Neural progenitor cell (in vitro differentiated cells): ENCODE results near the gene PLA2G2C. TPM values are rescaled to one million over a fixed set of nuclear protein-coding genes. Genes with fewer than 3 reads are reported as not detected.
A peak's percentile ranks its signal among the peaks of the same experiment; 100 is the strongest.

Source experiments
- DNase-seq: peaks from one replicate; pipeline ENCODE4 v3.0.0-alpha.2; 2016; ENCODE audit warnings: low spot score
- H2AFZ ChIP-seq: fragments of 200-600 bp; sonication (generic); replicated peaks from 2 replicates; pipeline ENCODE4 v1.6.1; 2016; ENCODE audit warnings: antibody characterized with exemption
- H3F3A ChIP-seq: fragments of 200-600 bp; sonication (generic); 2 replicates; pipeline ENCODE4 v1.6.1; 2016; ENCODE audit warnings: antibody characterized with exemption, low read depth
- H3K27ac ChIP-seq: fragments of 200-600 bp; sonication (generic); 2 replicates; pipeline ENCODE4 v1.5.1; 2016; ENCODE audit warnings: mild to moderate bottlenecking
- H3K27me3 ChIP-seq: fragments of 200-600 bp; sonication (generic); 2 replicates; pipeline ENCODE4 v1.6.1; 2016; ENCODE audit warnings: mild to moderate bottlenecking, moderate library complexity
- H3K36me3 ChIP-seq: fragments of 200-600 bp; sonication (generic); 2 replicates; pipeline ENCODE4 v1.5.1; 2016
- H3K4me1 ChIP-seq: fragments of 200-600 bp; sonication (generic); 2 replicates; pipeline ENCODE4 v1.6.1; 2016; ENCODE audit warnings: mixed run types
- H3K4me2 ChIP-seq: fragments of 200-600 bp; sonication (generic); 2 replicates; pipeline ENCODE4 v1.6.1; 2016
- H3K4me3 ChIP-seq: fragments of 200-600 bp; sonication (generic); 2 replicates; pipeline ENCODE4 v1.5.1; 2016
- H3K79me2 ChIP-seq: fragments of 200-600 bp; sonication (generic); 2 replicates; pipeline ENCODE4 v1.6.1; 2016; ENCODE audit warnings: low read depth
- H3K9ac ChIP-seq: fragments of 200-600 bp; sonication (generic); 2 replicates; pipeline ENCODE4 v1.6.1; 2016
- H3K9me3 ChIP-seq: fragments of 200-600 bp; sonication (generic); 2 replicates; pipeline ENCODE4 v1.5.1; 2016; ENCODE audit warnings: low read depth
- H4K20me1 ChIP-seq: fragments of 200-600 bp; sonication (generic); 2 replicates; pipeline ENCODE4 v1.6.1; 2016; ENCODE audit warnings: low read depth
- H3K27ac Mint-ChIP-seq: 3 replicates; pipeline ENCODE4 v1.8.0; 2021; ENCODE audit warnings: mixed read lengths
- H3K27me3 Mint-ChIP-seq: 2 replicates; pipeline ENCODE4 v1.8.0; 2022; ENCODE audit warnings: low read depth, mild to moderate bottlenecking, inconsistent platforms, moderate library complexity, mixed read lengths; ENCODE audit not compliant: insufficient read depth
- H3K36me3 Mint-ChIP-seq: 3 replicates; pipeline ENCODE4 v1.8.0; 2021; ENCODE audit warnings: mixed read lengths
- H3K4me1 Mint-ChIP-seq: 3 replicates; pipeline ENCODE4 v1.8.0; 2021; ENCODE audit warnings: mixed read lengths
- H3K4me3 Mint-ChIP-seq: 3 replicates; pipeline ENCODE4 v1.8.0; 2021; ENCODE audit warnings: mild to moderate bottlenecking, moderate library complexity, mixed read lengths
- H3K9me3 Mint-ChIP-seq: 3 replicates; pipeline ENCODE4 v1.8.0; 2020; ENCODE audit warnings: mixed read lengths
- EZH2 ChIP-seq: fragments of 200-600 bp; sonication (generic); IDR thresholded peaks from 2 replicates; pipeline ENCODE4 v1.6.1; 2017; ENCODE audit warnings: antibody characterized with exemption, mild to moderate bottlenecking, moderate library complexity
- EZH2phosphoT487 ChIP-seq: fragments of 200-600 bp; sonication (generic); IDR thresholded peaks from 2 replicates; pipeline ENCODE4 v1.6.1; 2017; ENCODE audit warnings: antibody characterized with exemption
- total RNA-seq: library from RNA; depleted of rRNA; stranded (reverse); fragments of >200 nt; gene quantifications from 2 replicates; pipeline ENCODE4 v1.2.3, GENCODE V29; 2015; ENCODE audit warnings: low replicate concordance
- TF ChIP-seq, protein P1 (sequence below): fragments of 200-600 bp; sonication (generic); IDR thresholded peaks from 2 replicates; pipeline ENCODE4 v1.5.1; 2017; ENCODE audit warnings: antibody characterized with exemption, mild to moderate bottlenecking

PLA2G2C gene
- total RNA-seq, 1 donor from 2014 or later = not detected

DNA sequence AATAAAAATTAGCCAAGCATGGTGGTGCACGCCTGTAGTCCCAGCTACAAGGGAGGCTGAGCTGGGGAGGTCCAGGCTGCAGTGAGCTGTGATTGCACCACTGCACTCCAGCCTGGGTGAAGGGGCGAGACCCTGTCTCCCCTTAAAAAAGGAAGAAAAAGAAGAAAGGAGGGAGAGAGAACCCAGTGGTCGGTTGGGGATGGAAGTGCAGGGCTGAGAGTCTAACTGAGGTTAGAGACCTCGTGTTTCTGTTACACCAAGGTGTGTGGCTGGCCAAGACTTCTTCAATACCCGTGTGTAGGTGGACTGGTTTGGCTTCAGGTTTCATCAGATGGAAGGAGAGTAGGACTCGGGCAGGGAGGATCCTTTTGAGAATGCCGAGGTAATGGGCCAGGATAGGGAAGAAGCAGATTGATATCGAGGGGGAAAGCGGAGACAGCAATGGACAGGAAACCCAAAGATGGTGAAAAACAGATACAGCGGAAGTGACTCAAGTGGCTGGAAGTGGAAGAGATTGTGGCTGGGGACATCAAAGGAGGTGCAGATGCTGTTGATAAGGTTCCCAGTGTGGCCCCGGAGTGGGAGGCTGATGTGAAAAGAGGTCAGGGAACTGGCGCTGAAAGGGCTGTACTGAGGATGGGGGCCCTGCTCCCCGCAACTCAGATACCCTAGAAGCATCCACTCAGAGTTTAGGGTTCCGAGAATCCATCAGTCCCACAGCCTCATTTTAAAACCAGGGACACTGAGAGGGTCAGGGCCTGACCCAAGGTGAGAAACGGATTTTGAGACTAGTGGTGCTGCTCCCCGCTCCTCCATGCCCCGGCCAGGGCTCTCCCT, 1.1 kb downstream of the PLA2G2C start:
- peak overlapping the region; percentile 71 for H3K4me3 ChIP-seq
- peaks cover 62% of the 10 kb centered on the region for H3K27me3 ChIP-seq
- H3K4me3 Mint-ChIP-seq = peak overlapping the region; percentile 66

GRCh38 chr1:20184481-20184900, 1.8 kb downstream of the PLA2G2C start:
- Histone ChIP-seq H3F3A (peaks cover 4% of the 10 kb centered on the region), H3K4me3 (no peak overlapping the region), H4K20me1 (no peaks in the 10 kb centered on the region), H3K4me1 (no peaks in the 10 kb centered on the region), H2AFZ (no peak overlapping the region), H3K9me3 (no peaks in the 10 kb centered on the region), H3K27me3 (peaks cover 62% of the 10 kb centered on the region), H3K27ac (no peak overlapping the region), H3K4me2 (no peak overlapping the region), H3K79me2 (no peaks in the 10 kb centered on the region), H3K36me3 (no peaks in the 10 kb centered on the region), H3K9ac (no peak overlapping the region)
- no peaks in the 10 kb centered on the region for H3K36me3 Mint-ChIP-seq
- TF ChIP-seq EZH2phosphoT487 (no peak), EZH2 (no peak)
- TF ChIP-seq, protein P1, sequence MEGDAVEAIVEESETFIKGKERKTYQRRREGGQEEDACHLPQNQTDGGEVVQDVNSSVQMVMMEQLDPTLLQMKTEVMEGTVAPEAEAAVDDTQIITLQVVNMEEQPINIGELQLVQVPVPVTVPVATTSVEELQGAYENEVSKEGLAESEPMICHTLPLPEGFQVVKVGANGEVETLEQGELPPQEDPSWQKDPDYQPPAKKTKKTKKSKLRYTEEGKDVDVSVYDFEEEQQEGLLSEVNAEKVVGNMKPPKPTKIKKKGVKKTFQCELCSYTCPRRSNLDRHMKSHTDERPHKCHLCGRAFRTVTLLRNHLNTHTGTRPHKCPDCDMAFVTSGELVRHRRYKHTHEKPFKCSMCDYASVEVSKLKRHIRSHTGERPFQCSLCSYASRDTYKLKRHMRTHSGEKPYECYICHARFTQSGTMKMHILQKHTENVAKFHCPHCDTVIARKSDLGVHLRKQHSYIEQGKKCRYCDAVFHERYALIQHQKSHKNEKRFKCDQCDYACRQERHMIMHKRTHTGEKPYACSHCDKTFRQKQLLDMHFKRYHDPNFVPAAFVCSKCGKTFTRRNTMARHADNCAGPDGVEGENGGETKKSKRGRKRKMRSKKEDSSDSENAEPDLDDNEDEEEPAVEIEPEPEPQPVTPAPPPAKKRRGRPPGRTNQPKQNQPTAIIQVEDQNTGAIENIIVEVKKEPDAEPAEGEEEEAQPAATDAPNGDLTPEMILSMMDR = no peak
- H3K4me3 Mint-ChIP-seq = peak overlapping the region; percentile 4
- H3K4me1 Mint-ChIP-seq = peaks cover 28% of the 10 kb centered on the region
- H3K27ac Mint-ChIP-seq = no peak overlapping the region
- H3K9me3 Mint-ChIP-seq = no peaks in the 10 kb centered on the region
- no peak for DNase-seq
- peaks cover 12% of the 10 kb centered on the region for H3K27me3 Mint-ChIP-seq

More for the DNA sequence above, 1.1 kb downstream of the PLA2G2C start:
- Mint-ChIP-seq H3K27me3 (peaks cover 7% of the 10 kb centered on the region), H3K27ac (peak overlapping the region; percentile 46), H3K36me3 (no peaks in the 10 kb centered on the region), H3K9me3 (no peaks in the 10 kb centered on the region), H3K4me1 (peaks cover 28% of the 10 kb centered on the region)
- H3K9ac ChIP-seq = no peak overlapping the region
- no peak for DNase-seq
- no peaks in the 10 kb centered on the region for H3K4me1 ChIP-seq
- H3F3A ChIP-seq = peaks cover 4% of the 10 kb centered on the region
- H3K4me2 ChIP-seq = peak overlapping the region; percentile 93
- TF ChIP-seq EZH2phosphoT487 (no peak), EZH2 (no peak)
- TF ChIP-seq, protein P1 = no peak
- H2AFZ ChIP-seq = peak overlapping the region; percentile 84
- H4K20me1 ChIP-seq = no peaks in the 10 kb centered on the region
- H3K79me2 ChIP-seq = no peaks in the 10 kb centered on the region
- H3K27ac ChIP-seq = no peak overlapping the region
- H3K36me3 ChIP-seq = no peaks in the 10 kb centered on the region
- no peaks in the 10 kb centered on the region for H3K9me3 ChIP-seq

DNA sequence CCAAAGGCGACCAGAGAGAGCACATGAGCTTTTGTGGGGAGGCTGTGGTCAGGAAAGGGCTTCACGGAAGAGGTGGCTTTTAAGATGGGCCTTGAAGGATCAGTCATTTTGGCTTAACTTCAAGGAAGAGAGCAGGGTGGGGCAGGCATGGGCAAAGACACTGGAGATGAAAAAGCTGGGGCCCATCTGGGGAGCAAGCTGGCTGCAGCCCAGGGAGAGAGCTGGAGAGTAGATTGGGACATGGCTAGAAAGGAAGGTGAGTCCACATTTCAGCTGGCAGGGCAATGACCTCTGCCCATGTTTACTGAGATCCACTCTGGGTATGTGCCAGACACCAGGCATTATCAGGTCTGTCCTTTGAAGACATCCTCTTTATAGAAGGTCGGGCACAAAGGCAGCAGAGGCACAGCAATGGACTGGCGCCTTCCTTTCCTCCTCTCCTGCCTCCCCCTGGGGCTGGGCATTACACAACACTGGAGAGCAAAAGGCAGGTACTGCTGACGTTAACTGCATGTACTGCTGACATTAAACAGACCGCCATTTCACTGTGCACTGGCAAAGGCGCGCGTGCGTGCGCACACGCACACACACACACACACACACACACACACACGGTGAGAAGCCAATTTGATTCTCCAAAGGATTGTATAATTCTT, 2.6 kb downstream of the PLA2G2C start:
- H3K27me3 Mint-ChIP-seq = peaks cover 15% of the 10 kb centered on the region
- no peak for DNase-seq
- H3K36me3 Mint-ChIP-seq = no peaks in the 10 kb centered on the region

More for the DNA sequence above, 2.6 kb downstream of the PLA2G2C start:
- no peaks in the 10 kb centered on the region for H3K9me3 ChIP-seq
- no peaks in the 10 kb centered on the region for H3K9me3 Mint-ChIP-seq
- no peak overlapping the region for H2AFZ ChIP-seq
- no peak overlapping the region for H3K4me3 ChIP-seq
- TF ChIP-seq EZH2phosphoT487 = no peak
- TF ChIP-seq, protein P1 = no peak
- TF ChIP-seq EZH2 = no peak
- no peak overlapping the region for H3K4me2 ChIP-seq
- H3K4me3 Mint-ChIP-seq = no peak overlapping the region
- no peak overlapping the region for H3K9ac ChIP-seq
- H3K4me1 Mint-ChIP-seq = peaks cover 28% of the 10 kb centered on the region
- peak overlapping the region; percentile 12 for H3K27ac Mint-ChIP-seq
- no peaks in the 10 kb centered on the region for H3K79me2 ChIP-seq
- H4K20me1 ChIP-seq = no peaks in the 10 kb centered on the region
- H3F3A ChIP-seq = peaks cover 4% of the 10 kb centered on the region
- no peak overlapping the region for H3K27ac ChIP-seq
- no peaks in the 10 kb centered on the region for H3K4me1 ChIP-seq
- peaks cover 57% of the 10 kb centered on the region for H3K27me3 ChIP-seq
- no peaks in the 10 kb centered on the region for H3K36me3 ChIP-seq
